G401 (cell line): ENCODE results near the gene MGAT5B. TPM values are rescaled to one million over a fixed set of nuclear protein-coding genes. Genes with fewer than 3 reads are reported as not detected.
"Not testable (repeated sequence)": the region's sequence is repeated elsewhere in the genome, so short reads cannot be mapped to it uniquely, and the experiment has no call there.

ENCODE experiments used
- DNase-seq: peaks from one replicate; pipeline ENCODE4 v3.0.0-alpha.2; 2015; ENCODE audit warnings: low spot score
- in situ Hi-C: cut with HindIII; loops from 2 replicates; pipeline ENCODE4 v1.10.0; 2016; ENCODE audit warnings: low sequenced_read_pairs, mixed read lengths
- total RNA-seq: library from RNA; depleted of rRNA; stranded (reverse); fragments of >200 nt; shearing (Covaris generic); gene quantifications from 2 replicates; pipeline ENCODE4 v1.2.3, GENCODE V29; 2014; rRNA removed

Gene MGAT5B
- 0.80 and 3.7 TPM in 2 replicates for total RNA-seq

GRCh38 chr17:76868176-76868668 lies at the start of gene MGAT5B:
Gene MGAT5B (plus strand): TSS chr17:76868404. CDS start chr17:76869030, 626 bp downstream.
- in situ Hi-C loops, result no loop called here
- peak; percentile 74 for DNase-seq

DNA sequence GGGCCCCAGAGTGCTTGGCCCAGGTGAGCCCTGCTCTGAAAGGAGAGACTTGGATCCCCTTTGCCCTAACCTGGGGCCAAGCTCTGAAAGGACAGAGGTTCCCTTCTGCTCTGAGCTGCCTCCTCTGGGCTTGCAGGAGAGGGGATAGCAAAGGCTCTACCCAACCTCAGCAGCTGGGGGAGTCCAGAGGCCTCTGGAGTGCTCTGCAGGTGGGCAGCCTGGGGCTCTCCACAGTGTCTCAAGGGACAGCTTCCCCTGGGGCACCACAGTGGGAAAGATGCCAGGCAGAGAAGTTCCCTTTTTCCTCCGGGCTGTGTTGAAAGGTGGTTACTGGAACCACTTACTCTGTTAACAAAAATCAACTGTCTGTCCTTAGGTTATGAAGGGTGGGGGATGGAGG lies 48.2 kb upstream of the MGAT5B start:
- no peak for DNase-seq
- in situ Hi-C loops, result no loop called here

DNA sequence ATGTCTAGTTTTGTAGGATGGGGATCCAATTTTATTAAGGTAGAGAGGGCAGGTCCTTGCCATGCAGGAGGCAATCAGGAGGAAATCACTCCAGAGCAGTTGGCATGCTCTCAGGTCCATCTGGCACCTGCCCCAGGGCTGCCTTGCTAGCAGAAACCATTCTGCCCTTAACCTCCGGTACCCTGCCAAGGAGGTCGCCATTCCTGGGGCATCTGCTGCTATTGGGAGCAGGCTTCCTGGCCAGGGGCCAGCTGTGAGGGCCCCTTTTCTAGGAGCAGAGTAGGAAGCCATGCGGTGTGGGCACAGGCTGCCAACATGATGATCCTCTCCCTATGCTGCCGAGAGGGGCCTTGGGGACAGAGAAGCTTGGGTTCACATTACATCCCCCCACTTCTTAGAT lies 47.6 kb upstream of the MGAT5B start:
- in situ Hi-C loops, result no loop called here
- peak; percentile 81 for DNase-seq

- in situ Hi-C loops, result no loop called here
- DNase-seq, result peak; percentile 27
Measured at GRCh38 chr17:76822184-76822778, 45.9 kb upstream of the MGAT5B start.

GRCh38 chr17:76824093-76824492 lies 44.1 kb upstream of the MGAT5B start:
- DNase-seq, result no peak
- in situ Hi-C loops, result no loop called here

DNA sequence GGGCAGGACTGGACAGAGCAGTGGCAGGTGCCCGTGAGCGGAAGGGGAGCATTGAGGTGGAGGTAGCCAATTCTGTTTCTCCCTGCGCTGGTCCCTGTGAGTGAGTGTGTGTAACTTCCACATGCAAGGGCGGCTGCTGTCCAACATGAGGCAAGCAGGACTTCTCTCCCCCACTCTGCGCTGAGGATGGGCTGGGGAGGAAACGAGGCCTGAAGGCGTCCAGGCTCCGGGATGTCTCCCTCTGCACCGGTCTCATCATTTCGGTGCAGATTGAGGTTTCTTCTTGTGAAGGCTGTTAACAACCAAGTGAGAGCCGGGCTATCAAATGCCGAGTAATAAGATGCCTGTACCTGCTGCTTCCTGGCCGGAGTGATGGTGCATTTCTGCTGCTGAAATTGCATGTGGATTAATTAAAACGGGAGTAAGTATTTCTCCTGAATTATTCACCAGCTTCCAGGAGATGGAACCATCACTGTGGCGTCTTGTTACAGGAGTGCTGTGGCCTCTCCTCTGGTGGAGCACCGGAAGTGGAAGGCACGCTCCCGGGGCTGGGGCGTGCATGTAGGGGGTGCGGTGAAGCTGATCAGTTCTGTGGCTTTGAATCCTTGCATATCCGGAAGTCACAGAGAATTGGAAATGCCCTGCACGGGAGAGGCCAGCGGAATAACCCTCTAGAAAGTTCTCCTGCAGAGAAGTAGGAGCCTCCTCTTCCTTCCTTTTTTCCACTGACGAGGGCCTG lies 41.7 kb upstream of the MGAT5B start:
- in situ Hi-C loops, result no loop called here
- no peak for DNase-seq

DNA sequence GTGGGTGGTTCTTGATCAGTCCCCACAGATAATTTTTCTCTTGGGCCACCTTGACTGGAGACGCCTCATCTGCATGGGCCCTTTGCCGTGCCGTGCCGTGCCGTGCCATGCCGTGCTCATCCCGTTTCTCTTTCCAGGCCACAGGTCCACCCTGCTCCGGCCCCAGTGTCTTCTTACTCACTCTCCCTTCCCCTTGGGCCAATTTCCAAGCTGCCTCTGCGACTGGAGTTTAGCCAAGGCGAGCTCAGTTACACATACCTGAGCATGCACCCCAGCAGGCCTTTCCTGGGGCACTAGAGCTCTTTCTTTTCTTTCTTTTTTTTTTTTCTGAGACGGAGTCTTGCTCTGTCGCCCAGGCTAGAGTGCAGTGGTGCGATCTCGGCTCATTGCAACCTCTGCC lies 40.5 kb upstream of the MGAT5B start:
- DNase-seq, result peak; percentile 28
- in situ Hi-C loops, result no loop called here

DNA sequence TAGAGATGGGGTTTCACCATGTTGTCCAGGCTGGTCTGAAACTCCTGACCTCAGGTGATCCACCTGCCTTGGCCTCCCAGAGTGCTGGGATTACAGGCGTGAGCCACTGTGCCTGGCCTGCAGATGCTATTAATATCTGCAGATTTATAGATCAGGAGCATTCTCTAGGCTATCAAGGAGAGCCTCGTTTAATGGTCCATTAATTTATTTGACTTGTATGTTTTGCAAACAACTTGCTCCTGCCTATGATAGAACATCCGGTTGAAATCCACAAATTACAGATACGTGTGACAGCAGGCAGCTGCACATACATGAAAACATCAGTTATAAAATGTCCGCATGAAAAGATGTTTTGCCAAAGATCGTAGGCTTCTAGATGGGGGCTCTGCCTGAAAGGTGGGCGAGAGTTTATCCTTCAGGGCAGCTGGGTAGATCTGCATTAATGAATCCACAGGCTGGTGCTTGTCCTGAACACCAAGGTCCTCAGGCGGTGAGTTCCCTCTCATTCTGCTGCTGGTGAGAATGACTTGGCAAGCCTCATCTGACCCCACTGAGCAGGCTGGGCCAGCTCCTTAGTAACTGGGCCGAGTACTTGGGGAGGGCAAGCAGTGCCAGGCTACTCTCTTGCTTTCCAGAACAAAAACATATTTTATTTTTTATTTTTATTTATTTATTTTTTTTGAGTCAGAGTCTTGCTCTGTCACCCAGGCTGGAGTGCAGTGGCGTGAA lies 37.1 kb upstream of the MGAT5B start:
- in situ Hi-C loops, result no loop called here
- DNase-seq, result peak; percentile 47

- in situ Hi-C loops, result no loop called here
- DNase-seq, result no peak
Measured at GRCh38 chr17:76833034-76833644, 35.1 kb upstream of the MGAT5B start.

DNA sequence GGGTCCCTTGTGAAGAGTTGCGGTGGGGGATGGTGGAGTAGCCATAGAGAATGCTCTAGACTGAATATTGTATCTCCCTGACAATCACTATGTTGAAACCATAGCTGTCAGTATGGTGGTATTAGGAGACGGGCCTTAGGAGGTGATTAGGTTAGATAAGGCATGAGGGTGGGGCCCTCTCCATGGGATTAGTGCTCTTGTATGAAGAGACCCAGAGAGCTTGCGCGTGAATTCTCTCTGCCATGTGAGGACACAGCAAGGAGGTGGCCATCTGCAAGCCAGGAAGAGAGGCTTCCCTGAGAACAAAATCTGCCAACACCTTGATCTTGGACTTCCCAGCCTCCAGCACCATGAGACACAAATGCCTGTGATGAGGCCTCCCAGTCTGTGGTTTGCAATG lies 34.5 kb upstream of the MGAT5B start:
- in situ Hi-C loops, result no loop called here
- no peak for DNase-seq

DNA sequence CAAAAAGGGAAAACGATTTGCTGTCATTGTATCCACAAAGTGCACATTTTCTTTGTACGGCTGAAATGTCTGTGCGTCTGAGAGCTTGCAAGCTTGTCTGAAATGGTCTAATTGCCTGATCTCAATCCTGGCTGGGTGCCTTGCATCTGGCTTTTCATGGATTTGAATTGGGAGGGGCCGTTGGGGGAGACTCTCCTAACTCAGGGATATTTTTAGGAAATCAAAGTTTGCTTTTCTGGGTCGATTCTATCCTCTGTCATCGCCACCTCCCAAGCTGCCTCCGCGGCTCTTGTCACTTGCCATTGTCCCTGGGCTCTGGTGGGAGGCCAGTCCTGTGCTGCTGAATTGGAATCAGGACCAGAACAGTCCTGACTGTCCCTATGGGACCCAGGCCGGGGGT lies 33.3 kb upstream of the MGAT5B start:
- in situ Hi-C loops, result no loop called here
- DNase-seq, result no peak

DNA sequence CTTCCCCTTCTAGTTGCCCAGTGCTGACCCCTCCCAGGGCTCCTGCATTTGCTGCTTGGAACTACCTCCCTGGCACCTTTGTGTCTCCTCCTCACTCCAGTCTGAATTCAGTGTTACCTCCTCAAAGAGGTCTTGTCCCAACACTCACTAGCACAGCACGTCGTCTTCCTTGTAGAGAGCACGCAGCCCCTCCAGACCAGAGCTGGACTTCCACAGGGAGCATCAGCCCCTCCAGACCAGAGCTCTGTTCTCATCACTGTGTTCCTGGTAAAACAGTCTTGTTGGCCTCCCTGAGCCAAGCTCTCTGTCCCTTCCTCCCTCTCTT lies 27.8 kb upstream of the MGAT5B start:
- in situ Hi-C loops, result no loop called here
- DNase-seq, result no peak

DNA sequence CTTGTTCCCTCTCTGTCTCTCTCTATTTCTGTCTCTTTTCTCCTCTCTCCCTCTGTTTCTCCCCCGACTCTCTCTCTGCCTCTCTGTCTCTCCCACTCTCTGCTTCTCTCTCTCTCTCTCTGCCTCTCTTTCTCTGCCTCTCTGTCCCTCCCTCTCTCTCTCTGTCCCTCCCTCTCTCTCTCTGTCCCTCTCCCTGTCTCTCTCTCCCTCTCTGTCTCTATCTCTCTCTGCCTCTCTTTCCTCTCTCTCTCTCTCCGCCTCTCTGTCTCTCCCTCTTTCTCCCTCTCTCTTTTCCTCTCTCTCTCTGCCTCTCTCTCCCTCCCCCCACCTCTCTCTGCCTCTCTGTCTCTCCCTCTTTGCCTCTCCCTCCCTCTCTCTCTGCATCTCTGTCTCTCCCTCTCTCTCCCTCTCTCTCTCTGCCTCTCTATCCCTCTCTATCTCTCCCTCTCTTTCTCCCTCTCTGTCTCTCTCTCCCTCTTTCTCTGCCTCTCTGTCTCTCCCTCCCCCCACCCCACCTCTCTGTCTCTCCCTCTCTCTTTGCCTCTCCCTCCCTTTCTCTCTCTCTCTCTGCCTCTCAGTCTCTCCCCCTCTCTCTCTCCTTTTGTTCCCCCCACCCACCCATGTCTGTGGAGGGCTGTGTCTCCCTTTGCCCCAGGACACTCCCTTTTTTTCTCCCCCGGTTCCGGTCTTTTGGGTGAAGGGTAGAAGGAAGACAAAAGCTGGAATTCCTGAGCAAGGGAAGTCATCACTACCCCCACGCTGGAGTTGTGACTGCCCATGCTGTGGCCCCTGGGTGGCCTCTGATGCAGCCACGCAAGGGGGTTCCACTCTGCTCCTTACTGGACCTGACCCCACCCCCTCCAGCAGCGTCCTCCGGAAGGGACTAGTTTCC lies 27.1 kb upstream of the MGAT5B start:
- in situ Hi-C loops, result no loop called here
- DNase-seq, result no peak

DNA sequence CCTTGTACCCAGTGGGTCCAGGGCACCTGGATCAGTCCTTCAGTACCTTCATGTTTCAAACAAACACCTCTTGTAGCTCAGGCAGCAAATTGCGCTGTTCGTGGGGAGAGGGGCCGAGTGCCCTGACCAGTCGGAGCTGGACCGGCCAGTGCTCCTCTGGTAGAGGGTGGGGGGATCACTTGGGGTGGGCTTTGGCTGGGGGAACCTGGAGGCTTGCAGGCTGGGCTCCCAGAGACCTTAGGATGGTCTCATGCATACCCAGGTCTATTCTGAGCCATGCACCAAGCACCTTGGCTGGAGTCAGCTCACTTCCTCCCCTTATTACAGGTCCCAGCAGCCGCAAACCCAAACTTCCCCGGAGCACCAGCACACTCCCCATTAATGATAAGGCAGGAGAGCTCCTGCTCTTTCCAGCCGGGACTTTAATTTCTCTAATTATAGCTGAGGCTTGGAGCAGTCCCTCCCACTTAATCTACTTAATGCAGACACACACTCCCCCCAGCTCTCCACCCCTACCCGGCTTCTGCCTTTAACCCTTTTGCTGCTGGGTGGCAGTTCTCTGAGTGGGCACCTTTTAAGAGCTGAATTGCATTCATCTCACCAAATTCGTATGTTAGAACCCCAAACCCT lies 26.3 kb upstream of the MGAT5B start:
- DNase-seq, result no peak
- in situ Hi-C loops, result no loop called here

DNA sequence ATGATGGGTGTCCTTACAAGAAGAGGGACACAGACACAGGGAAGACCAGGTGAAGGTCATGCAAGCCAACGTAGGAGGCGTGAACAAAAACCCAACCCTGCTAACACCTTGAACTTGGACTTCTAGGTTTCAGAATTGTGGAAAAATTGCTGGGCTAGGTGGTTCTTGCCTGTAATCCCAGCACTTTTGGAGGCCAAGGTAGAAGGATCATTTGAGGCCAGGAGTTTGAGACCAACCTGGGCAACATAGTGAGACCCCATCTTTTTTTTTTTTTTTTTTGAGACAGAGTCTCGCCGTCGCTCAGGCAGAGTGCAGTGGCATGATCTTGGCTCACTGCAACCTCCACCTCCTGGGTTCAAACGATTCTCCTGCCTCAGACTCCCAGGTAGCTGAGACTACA lies 25.1 kb upstream of the MGAT5B start:
- in situ Hi-C loops, DNase-seq: not testable (repeated sequence)

DNA sequence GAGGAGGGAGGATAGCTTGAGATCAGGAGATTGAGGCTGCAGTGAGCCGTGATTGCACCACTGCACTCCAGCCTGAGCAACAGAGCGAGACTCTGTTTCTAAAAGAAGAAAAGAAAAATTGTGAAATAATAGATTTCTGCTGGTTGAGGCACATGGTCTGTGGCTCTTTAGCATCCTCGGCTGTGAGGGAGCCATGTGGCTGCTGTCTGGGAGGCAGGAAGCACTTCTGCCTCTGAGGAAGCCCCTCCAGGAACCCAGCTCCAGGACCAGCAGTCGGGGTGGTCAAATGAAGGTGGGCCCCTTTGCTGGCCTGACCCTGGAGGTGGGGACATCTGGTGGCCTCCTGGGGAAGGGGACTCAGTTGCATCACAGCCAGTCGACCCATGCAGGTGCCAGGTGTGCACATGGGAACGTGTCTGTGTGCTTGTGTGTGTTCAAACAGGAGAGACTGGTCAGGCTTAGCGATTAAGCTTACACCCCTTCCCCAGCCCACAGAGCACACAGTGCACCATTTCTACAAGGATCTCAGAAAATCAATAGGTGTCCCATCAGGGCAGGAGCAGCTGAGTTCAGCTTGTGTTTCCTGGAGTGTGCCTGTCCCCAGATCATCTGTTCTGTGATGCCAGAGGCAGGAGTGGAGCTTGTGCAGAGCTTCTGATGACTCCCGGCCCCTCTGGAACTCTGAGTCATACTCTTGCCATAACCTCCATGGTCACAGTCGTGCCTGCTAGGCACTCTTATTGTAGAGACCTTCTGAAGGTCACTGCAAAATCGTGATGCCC lies 24.3 kb upstream of the MGAT5B start:
- no peak for DNase-seq

DNA sequence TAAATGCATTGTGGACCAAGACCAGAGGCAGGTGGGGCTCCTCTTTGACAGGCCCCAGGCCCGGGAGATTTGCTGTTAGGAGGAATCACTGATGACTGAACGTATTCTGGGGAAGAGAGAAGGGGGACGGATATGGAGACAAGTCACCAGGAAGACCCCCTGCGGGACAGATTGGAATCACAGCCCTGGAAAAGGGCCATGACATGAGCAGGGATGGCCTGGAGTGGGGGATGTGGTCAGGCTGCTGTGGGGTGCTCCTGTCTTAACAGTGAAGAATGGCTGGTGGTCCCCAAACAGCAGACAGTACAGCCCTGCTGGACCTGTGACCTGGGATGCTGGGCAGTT lies 23.7 kb upstream of the MGAT5B start:
- in situ Hi-C loops, result no loop called here
- no peak for DNase-seq

More for the DNA sequence above, 24.3 kb upstream of the MGAT5B start:
- in situ Hi-C loops, result no loop called here

GRCh38 chr17:76844846-76845245 lies 23.4 kb upstream of the MGAT5B start:
- in situ Hi-C loops, result no loop called here
- DNase-seq, result no peak
